Effector memory CD8-positive, alpha-beta T cell (primary cell): ENCODE results near the gene CSNK1G2.

Experiments
- ATAC-seq: fragments of 150-1000 bp; cut with Tn5 transposase; replicated peaks from 2 replicates; pipeline ENCODE4 v1.10.0; 2021; ENCODE audit warnings: mild to moderate bottlenecking, moderate library complexity
- DNase-seq, 3 experiments: peaks; one replicate each; pipeline ENCODE4 v3.0.0; 2021
- H3K27ac Mint-ChIP-seq, 2 donors: one replicate each; pipeline ENCODE4 v1.8.0; 2022; ENCODE audit warnings: mild to moderate bottlenecking in 2 of 2, mixed read lengths in 2 of 2, moderate library complexity in 2 of 2
- H3K27me3 Mint-ChIP-seq, 2 donors: one replicate each; pipeline ENCODE4 v1.8.0; 2022; ENCODE audit warnings: mixed read lengths in 2 of 2
- H3K36me3 Mint-ChIP-seq: one replicate; pipeline ENCODE4 v1.8.0; 2022; ENCODE audit warnings: mild to moderate bottlenecking, moderate library complexity, mixed read lengths; ENCODE audit not compliant: insufficient read depth
- H3K4me1 Mint-ChIP-seq, 2 donors: one replicate each; pipeline ENCODE4 v1.8.0; 2022; ENCODE audit warnings: low read depth in 2 of 2, mixed read lengths in 2 of 2
- H3K4me3 Mint-ChIP-seq, 2 donors: one replicate each; pipeline ENCODE4 v1.8.0; 2022; ENCODE audit warnings: mild to moderate bottlenecking in 2 of 2, mixed read lengths in 2 of 2, moderate library complexity in 2 of 2
- H3K9me3 Mint-ChIP-seq, 2 donors: one replicate each; pipeline ENCODE4 v1.8.0; 2022; ENCODE audit warnings: mixed read lengths in 2 of 2

Gene CSNK1G2

DNA sequence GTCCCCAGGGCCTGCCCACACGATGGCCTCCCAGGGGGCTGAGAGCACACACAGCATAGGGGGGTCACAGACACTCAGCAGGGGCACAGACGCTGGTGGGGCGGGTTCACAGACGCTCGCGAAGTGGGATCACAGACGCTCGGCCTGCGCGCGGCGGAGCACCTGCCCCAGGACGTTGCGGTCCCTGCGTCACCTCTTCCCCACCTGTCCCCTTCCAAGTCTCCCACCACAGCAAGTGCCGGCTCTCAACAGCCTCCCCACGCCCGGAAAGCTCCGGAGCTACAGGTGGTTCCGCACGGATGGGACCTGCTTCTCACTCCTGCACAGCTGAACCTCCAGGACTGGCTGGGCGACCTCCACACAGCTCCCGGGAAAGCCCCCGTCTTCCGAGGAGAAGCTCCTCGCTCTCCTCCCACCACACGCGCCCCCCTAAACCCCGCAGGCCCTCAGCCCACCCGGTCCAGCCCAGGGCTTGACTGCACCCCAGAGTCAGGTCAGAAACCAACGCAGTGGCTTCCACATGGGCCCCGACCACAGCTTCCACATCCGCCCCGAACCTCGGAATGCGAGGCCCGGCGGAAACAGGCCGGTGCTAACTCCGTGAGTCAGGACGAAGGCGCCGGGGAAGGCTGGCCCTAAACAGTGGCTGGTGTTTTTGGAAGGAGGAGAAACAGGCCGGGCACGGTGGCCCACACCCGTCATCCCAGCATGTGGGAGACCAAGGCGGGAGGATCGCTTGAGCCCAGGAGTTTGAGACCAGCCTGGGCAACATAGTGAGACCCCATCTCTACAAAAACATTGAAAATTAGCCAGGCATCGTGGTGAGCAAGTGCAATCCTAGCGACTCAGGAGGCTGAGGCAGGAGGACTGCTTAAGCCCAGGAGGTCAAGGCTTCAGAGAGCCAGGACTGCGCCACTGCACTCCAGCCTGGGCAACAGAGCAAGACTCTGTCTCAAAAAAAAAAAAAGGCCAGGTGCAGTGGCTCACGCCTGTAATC, 58.0 kb downstream of the CSNK1G2 start:
- ATAC-seq (no peak), DNase-seq (no peak)
- H3K4me3 Mint-ChIP-seq, result no peak overlapping the region
- no peaks in the 10 kb centered on the region for H3K27me3 Mint-ChIP-seq
- H3K27ac Mint-ChIP-seq, result peak overlapping the region in 1 of 2 donors; percentile 35
- no peaks in the 10 kb centered on the region for H3K9me3 Mint-ChIP-seq
- H3K36me3 Mint-ChIP-seq, result peaks cover 35% of the 10 kb centered on the region
- peaks cover 3 to 4% of the 10 kb centered on the region in 2 donors for H3K4me1 Mint-ChIP-seq

DNA sequence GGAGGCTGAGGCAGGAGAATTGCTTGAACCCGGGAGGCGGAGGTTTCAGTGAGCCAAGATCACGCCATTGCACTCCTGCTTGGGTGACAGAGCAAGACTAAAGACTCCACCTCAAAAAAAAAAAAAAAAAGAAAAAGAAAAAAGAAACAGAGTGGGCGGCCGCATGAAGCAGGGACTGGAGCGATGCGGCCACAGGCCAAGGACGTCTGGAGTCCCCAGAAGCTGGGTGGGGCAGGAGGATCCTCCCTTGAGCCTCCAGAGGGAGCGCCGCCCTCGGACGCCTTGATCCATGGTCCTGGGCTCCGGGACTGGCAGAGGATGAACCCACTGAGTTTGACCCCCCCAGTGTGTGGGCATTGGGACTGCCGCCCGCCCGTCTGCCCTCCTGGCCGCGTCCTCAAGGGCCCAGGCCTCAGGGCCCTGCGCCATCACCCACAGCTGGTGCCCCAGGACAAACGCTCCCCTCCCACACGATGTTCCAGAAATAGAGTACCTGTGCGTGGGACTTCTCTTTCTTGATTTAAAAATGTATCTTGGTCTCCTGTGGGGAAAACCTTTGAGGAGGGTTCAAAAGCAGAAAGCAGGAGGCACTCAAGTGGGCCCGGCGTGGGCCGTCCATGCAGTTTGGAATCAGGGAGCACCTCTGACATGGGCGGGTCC, 59.0 kb downstream of the CSNK1G2 start:
- ATAC-seq (no peak), DNase-seq (no peak)
- H3K9me3 Mint-ChIP-seq, result no peaks in the 10 kb centered on the region
- no peaks in the 10 kb centered on the region for H3K27me3 Mint-ChIP-seq
- H3K27ac Mint-ChIP-seq, result peak overlapping the region in 1 of 2 donors; percentile 35
- H3K4me1 Mint-ChIP-seq, result peaks cover 3 to 4% of the 10 kb centered on the region in 2 donors
- peaks cover 37% of the 10 kb centered on the region for H3K36me3 Mint-ChIP-seq
- H3K4me3 Mint-ChIP-seq, result no peak overlapping the region

DNA sequence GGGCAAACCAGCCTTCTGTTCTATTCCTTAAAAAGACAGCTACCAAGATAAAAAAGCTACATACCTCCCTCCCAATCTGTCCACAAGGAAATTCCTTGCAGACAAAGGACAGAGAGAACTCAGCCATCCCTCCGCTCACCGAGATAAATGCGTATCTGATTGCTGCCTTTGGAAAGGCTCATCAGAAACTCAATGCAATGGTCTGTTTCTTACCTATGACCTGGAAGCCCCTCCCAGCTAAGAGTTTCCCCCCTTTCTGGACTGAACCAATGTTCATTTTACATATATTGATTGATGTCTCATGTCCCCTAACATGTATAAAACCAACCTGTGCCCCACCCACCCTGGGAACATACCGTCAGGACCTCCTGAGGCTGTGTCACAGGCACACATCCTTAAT, 62.9 kb downstream of the CSNK1G2 start:
- no peak for ATAC-seq
- H3K4me3 Mint-ChIP-seq, result no peak overlapping the region
- peaks cover 0 to 3% of the 10 kb centered on the region in 2 donors for H3K4me1 Mint-ChIP-seq
- H3K36me3 Mint-ChIP-seq, result peaks cover 23% of the 10 kb centered on the region
- DNase-seq, result no peak
- H3K27ac Mint-ChIP-seq, result no peak overlapping the region
- no peaks in the 10 kb centered on the region for H3K9me3 Mint-ChIP-seq
- no peaks in the 10 kb centered on the region for H3K27me3 Mint-ChIP-seq

DNA sequence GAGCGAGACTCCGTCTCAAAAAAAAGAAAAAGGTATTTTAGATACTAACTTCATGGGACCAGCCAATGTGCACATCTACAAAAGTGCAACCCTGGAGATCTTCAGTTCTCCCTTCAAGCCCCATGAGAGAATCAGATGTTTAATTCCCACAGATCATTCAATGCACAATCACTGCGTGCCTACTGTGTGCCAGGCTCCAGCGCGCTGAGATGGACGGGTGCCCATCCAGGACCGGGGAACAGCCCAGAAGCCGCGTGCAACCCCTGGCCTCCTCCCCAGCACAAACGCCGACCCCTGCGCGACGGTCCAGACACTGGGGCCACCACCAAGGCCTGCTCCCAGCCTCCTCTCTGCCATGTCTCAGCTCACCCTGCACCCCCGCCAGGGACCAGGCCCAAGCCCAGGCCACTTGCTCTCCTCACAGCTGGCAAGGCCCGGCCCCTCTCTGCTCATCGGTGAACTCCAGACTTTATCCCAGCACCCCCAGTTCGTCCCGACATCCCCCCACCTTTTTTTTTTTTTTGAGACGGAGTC, 69.2 kb downstream of the CSNK1G2 start:
- ATAC-seq (no peak), DNase-seq (no peak)
- Mint-ChIP-seq H3K9me3 (no peaks in the 10 kb centered on the region), H3K4me3 (no peak overlapping the region), H3K36me3 (peaks cover 4% of the 10 kb centered on the region), H3K27me3 (no peaks in the 10 kb centered on the region), H3K27ac (peak overlapping the region in 1 of 2 donors; percentile 78), H3K4me1 (peaks cover 24 to 31% of the 10 kb centered on the region in 2 donors)

DNA sequence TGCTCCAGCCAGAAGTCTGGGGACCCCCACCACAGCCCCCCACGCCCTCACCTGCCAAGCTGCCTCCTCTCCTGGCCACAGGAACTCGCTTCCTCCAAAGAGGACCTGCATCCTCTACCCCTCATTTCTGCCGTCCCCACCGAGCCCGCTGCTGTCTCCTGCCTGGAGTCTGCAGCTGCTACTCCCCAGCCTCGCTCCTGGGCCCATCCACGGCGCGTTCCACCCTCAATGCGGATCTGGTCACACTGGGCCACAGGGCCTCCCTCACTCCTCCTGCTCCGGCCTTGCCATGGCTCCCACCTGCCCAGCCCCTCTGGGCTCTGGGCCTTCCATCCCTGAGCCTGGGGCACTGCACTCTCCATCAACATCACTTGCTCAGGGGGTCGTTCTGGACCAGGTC, 70.2 kb downstream of the CSNK1G2 start:
- H3K9me3 Mint-ChIP-seq, result no peaks in the 10 kb centered on the region
- DNase-seq, result no peak
- peak overlapping the region in 1 of 2 donors; percentile 78 for H3K27ac Mint-ChIP-seq
- H3K36me3 Mint-ChIP-seq, result peaks cover 4% of the 10 kb centered on the region
- H3K4me3 Mint-ChIP-seq, result peak overlapping the region in 1 of 2 donors; percentile 3
- no peak for ATAC-seq
- H3K27me3 Mint-ChIP-seq, result no peaks in the 10 kb centered on the region
- H3K4me1 Mint-ChIP-seq, result peaks cover 26 to 31% of the 10 kb centered on the region in 2 donors

DNA sequence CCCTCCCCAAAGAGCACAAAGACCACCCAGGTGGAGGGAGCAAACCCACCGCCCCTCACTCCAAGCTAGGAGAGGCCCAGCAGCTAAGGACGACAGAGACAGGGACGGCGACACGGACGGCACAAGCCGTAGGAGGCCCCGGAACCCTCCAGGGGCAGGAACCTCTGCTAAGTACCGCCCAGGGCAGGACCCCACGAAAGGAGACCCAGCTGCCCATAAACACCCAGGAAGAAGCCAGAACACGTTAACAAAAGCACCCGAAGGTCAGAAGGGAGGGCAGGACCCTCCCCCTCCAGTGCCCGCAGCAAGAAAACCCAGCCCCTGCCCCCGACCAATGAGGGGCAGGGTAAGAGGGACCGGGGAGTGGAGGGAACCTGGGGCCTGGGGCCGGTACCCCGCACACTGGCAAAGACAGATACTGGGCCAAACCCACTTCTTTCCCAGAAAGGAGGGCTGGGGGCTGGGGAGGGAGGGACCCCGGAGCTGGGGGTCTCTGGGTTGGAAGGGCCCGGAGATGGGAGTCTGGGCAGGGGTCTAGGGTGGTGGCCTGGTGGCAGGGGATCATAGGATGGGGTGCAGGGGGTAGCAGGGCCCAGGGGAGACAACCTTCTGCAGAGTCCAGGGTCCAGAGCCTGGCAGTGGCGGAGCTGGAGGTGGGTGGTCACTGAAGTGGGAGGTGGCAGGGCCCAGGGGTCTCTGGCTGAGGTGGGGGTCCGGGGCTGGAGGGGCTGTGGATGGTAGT, 72.1 kb downstream of the CSNK1G2 start:
- Mint-ChIP-seq H3K4me3 (peak overlapping the region; percentile 12 to 74), H3K27me3 (no peaks in the 10 kb centered on the region), H3K9me3 (no peaks in the 10 kb centered on the region), H3K36me3 (peaks cover 12% of the 10 kb centered on the region), H3K27ac (peak overlapping the region; percentile 64 to 68), H3K4me1 (peaks cover 27 to 31% of the 10 kb centered on the region in 2 donors)
- ATAC-seq (no peak), DNase-seq (no peak)

DNA sequence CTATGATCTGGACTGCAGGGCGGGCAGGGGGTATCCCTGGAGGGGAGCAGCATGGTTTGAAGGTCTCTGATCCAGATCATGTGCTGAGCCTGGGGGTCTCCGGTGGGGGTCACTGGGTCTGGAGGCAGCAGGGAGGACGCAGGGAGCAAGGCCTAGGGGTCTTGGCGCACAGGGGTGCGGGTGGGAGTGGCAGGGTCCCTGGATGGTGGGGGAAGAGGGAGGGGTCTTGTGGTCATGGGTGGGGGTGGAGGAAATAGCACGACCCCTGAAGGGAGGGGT, 72.7 kb downstream of the CSNK1G2 start:
- peak overlapping the region; percentile 74 for H3K4me3 Mint-ChIP-seq
- H3K27me3 Mint-ChIP-seq, result no peaks in the 10 kb centered on the region
- H3K27ac Mint-ChIP-seq, result peak overlapping the region; percentile 64 to 68
- no peaks in the 10 kb centered on the region for H3K9me3 Mint-ChIP-seq
- ATAC-seq, result no peak
- peaks cover 12% of the 10 kb centered on the region for H3K36me3 Mint-ChIP-seq
- peaks cover 27 to 31% of the 10 kb centered on the region in 2 donors for H3K4me1 Mint-ChIP-seq
- DNase-seq, result no peak

DNA sequence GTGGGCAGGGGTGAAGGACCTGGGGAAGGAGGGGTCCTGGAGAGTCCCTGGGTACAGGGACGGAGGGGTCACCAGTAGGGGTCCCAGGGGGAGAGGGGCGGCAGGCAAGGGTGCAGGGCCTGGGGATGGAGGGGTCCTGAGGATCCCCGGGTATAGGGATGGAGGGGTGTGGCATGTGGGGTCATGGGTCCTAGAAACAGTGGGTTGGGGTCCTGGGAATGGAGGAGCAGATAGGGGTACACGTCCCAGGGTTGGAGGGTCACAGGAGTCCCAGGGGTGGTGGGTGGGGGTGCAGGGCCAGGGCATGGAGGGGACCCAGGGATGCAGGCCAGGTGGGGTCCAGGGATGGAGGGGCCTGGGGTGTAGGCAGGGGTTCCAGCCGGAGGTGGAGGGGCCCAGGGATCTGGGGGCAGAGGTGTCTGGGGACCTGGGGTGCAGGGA, 73.2 kb downstream of the CSNK1G2 start:
- Mint-ChIP-seq H3K27me3 (no peaks in the 10 kb centered on the region), H3K9me3 (no peaks in the 10 kb centered on the region), H3K27ac (peak overlapping the region; percentile 64 to 68), H3K4me3 (peak overlapping the region; percentile 74), H3K4me1 (peaks cover 27 to 31% of the 10 kb centered on the region in 2 donors), H3K36me3 (peaks cover 12% of the 10 kb centered on the region)
- no peak for DNase-seq
- ATAC-seq, result no peak

DNA sequence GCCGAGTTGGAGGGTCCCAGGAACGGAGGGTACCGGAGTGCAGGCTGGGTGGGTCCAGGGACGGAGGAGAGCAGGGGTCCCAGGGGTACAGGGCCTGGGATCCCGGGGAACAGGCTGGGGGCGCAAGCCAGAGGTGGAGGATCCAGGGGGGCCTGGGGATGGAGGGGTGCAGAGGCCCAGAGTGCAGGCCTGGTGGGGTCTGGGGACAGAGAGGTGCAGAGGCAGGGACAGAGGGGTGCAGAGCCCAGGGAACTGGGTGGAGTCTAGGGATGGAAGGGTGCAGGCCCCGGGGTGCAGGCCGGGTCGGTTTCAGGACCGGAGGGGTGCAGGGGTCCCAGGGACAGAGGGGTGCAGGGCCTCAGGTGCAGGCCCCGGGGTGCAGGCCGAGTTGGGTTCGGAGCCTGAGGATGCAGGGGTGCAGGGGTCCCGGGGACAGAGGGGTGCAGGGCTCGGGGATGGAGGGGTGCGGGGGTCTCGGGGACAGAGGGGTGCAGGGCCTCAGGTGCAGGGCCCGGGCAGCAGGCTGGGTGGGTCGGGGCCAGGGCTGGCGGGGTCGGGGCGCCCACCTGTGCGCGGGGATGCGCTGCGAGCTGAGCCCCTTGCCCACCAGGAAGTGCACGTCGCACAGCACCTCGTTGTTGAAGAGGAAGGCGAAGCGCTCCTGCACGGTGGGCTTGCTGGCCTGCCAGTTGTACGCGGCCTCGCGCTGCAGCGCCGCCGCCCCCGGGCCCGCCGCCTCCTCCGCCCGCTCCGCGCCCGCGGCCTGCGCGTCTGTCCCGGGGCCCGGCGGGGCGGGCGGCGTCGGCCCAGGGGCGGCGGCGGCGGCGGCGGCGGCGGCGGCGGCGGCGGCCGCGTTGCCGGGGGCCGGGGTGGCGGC, 74.0 kb downstream of the CSNK1G2 start:
- DNase-seq (peak in 2 of 3 experiments; percentile 23 to 28), ATAC-seq (peak; percentile 66)
- Mint-ChIP-seq H3K27ac (peak overlapping the region; percentile 55 to 68), H3K4me3 (peak overlapping the region; percentile 74), H3K4me1 (peaks cover 27 to 37% of the 10 kb centered on the region in 2 donors), H3K36me3 (peaks cover 12% of the 10 kb centered on the region), H3K9me3 (no peaks in the 10 kb centered on the region), H3K27me3 (no peaks in the 10 kb centered on the region)

DNA sequence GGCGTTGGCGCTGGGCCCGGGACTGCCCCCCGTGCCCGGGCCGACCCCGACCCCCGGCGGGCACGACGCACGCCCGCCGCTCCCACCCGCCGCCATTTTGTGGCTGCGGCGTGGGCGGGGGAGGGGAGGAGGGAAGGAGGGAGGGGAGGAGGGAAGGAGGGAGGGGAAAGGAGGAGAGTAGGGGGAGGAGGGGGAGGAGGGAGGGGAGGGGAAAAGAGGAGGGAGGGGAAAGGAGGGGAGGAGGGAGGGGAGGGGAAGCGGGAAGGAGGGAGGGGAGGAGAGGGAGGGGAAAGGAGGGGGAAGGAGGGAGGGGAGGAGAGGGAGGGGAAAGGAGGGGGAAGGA, 74.6 kb downstream of the CSNK1G2 start, which contains the start of gene BTBD2:
TSS of gene BTBD2 (minus strand) at position 107 of the 343 bp plus-strand sequence. CDS start at position 96, 11 bp downstream.
- peak within 1 kb of the TSS; percentile 55 to 68 for H3K27ac Mint-ChIP-seq
- H3K4me1 Mint-ChIP-seq, result peaks cover 24 to 37% of the 10 kb centered on the region in 2 donors
- H3K27me3 Mint-ChIP-seq, result no peaks in the 10 kb centered on the region
- peak; percentile 30 for ATAC-seq
- no peaks in the 10 kb centered on the region for H3K9me3 Mint-ChIP-seq
- peaks cover 12% of the 10 kb centered on the region for H3K36me3 Mint-ChIP-seq
- peak within 1 kb of the TSS; percentile 74 for H3K4me3 Mint-ChIP-seq
- DNase-seq, result no peak

DNA sequence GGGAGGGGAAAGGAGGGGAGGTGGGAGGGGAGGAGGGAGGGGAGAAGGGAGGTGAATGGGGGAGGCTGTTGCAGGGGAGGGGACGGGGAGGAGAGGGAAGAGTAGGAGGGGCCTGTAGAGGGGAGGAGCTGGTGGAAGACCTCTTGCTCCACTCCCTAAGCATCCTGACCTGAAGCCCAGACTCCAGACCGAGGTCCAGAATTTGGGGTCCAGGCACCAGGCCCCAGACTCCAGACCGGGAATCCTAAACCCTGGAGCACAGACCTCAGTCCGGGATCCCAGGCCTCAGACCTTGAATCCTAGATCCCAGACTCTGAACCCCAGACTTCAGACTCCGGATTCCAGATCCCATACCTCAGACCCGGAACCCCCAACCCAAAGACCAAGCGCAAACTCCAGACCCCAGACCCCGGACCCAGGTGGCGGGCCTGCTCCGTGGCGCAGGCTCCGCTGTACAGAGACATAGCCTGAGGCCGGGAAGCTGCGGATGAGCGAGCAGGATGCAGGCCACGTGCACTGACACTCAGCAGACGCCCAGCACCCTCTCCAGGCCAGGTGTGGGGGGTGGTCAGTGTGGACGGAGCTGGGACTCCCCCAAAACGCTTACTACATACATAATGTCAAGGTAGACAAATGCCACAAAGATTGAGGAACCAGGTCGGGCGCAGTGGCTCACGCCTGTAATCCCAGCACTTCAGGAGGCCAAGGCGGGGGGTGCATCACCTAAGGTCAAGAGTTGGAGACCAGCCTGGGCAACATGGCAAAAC, 75.3 kb downstream of the CSNK1G2 start:
- peak in 1 of 3 experiments; percentile 33 for DNase-seq

DNA sequence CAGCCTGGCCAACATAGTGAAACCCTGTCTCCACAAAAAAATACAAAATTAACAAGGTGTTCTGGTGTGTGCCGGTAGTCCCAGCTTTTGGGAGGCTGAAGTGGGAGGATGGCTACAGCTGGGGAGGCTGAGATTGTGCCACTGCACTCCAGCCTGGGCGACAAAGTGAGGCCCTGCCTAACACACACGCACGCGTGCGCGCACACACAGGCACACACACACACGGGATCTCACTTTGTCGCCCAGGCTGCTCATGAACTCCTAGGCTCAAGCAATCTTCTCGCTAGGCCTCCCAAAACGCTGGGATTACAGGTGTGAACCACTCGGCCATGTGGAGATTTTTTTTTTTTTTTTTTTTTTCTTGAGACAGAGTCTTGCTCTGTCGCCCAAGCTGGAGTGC, 77.8 kb downstream of the CSNK1G2 start:
- Mint-ChIP-seq H3K27ac (no peak overlapping the region), H3K36me3 (peaks cover 7% of the 10 kb centered on the region), H3K27me3 (no peaks in the 10 kb centered on the region), H3K4me1 (peaks cover 8 to 14% of the 10 kb centered on the region in 2 donors), H3K4me3 (no peak overlapping the region), H3K9me3 (no peaks in the 10 kb centered on the region)
- DNase-seq, result no peak
- no peak for ATAC-seq

More for the DNA sequence above, 75.3 kb downstream of the CSNK1G2 start:
- H3K4me3 Mint-ChIP-seq, result peak overlapping the region; percentile 51 to 65
- H3K27me3 Mint-ChIP-seq, result no peaks in the 10 kb centered on the region
- no peaks in the 10 kb centered on the region for H3K9me3 Mint-ChIP-seq
- no peak overlapping the region for H3K27ac Mint-ChIP-seq
- peak; percentile 41 for ATAC-seq
- H3K4me1 Mint-ChIP-seq, result peaks cover 18 to 34% of the 10 kb centered on the region in 2 donors
- H3K36me3 Mint-ChIP-seq, result peaks cover 12% of the 10 kb centered on the region
